COR-L47 (cell line): ENCODE results near the gene VPS16.

Experiments
- DNase-seq: peaks from one replicate; lab custom pipeline; 2025; lab: John Stamatoyannopoulos, UW

VPS16 gene

DNA sequence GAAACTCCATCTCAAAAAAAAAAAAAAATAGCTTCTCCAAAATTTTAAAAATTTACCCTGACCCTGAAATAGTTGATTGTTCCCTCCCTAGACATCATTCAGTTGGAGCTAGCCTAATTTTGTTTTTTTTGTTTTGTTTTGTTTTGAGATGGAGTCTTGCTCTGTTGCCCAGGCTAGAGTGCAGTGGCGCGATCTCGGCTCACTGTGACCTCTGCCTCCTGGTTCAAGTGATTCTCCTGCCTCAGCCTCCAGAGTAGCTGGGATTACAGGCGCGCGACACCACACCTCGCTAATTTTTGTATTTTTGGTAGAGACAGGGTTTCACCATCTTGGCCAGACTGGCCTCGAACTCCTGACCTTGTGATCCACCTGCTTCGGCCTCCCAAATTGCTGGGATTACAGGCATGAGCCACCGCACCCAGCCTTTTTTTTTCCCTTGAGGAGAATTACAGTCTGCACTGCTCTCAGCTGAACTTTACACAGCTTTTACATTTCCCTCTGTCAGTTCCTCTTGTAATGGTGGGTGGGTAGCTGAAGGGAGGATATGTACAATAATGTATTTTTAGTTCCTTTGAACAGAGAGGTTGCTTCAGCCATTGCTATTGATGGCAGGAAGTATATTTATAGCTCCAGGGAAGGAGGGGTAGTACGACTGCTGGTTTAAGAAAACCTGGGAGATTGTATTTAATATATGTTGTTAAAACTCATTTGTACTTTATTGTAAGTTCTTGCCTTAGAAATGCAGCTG lies 60.5 kb downstream of the VPS16 start:
- DNase-seq, result no peak

DNA sequence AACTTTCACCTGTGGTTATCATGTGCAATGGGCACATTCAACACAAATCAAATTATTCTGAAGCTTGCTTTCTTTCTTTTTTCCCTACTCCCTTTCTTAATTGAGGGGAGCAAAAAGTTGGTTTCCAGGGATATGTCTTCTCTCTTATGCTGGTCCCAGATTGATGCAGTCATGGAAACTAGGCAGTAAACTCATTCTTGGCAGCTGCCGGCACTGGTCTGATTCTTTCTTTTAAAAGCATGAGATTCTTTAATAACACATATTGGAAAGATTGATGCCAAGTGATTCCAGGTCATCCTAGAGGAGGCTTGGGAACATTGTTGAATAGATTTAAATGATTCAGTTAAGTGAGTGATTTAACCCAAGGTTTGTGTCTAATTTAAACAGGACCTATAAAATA lies 61.7 kb downstream of the VPS16 start:
- no peak for DNase-seq

DNA sequence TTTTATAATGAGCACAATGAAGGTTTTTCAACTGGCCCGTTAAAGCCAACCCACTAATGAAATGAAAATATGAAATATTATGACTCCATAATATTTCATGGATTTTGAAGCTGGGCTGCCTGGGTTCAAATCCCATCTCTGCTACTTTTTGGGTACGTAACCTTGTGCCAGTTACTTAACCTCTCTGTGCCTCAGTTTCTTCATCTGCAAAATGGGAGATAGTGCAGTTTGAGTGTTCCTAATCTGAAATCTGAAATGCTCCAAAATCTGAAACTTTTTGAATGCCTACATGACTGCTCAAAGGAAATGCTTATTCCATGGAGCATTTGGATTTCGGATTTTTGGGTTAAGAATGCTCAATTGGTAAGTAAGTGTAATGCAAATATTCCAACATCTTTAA lies 62.3 kb downstream of the VPS16 start:
- DNase-seq, result no peak

DNA sequence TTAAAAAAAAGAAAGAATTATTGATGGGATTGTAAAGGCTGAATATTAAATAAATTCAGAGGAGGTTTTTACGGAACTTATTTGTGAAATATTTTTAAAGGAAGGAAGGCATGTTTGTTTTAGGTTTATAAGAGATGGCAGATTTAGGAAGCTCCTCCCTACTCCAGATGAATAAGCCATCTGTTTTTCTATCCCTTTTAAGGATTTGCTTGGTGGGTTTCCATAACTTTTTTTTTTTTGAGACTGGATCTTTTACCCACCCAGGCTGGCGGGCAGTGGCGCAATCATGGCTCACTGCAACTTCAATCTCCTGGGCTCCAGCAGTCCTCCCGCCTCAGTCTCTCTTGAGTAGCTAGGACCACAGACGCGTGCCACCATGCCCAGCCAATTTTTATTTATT lies 63.1 kb downstream of the VPS16 start:
- DNase-seq, result no peak

DNA sequence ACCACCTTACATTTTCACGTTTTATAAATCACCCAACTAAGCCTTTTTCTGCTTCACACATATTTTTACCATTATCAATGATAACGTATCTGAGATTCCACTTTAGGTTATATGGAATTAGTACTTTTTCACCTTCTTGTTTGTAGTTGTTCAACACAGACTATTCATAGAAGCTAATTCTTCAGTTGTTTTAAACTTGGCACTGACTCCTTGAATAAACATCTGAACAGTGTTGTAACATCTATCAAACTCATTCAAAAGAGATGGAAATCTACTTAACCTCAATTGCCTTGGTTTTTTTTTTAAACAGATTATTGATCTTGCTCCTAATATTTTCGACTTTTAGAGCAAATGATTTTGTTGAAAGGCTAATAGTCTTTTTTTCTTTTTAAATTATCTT lies 67.0 kb downstream of the VPS16 start:
- no peak for DNase-seq

- no peak for DNase-seq
Observed at GRCh38 chr20:2909953-2910352, 69.4 kb downstream of the VPS16 start.

DNA sequence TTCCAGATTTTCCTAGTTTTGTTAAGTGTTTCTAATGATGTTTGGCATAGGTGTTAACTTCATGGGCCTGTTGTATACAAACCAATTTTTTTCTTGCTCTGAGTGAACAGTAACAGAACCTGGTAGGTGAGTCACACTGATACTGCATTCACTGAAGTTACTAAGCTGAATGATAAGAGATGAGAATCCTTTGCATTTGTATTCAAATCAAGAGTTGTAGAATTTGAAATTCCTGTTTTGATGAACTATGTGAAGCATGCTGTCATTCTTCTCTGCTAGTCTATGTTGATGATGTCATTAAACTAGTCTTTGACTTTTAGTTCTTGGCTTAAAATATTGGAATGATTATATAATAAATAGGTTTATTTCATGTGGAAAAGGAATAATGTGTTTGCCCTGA lies 70.7 kb downstream of the VPS16 start:
- DNase-seq, result no peak

DNA sequence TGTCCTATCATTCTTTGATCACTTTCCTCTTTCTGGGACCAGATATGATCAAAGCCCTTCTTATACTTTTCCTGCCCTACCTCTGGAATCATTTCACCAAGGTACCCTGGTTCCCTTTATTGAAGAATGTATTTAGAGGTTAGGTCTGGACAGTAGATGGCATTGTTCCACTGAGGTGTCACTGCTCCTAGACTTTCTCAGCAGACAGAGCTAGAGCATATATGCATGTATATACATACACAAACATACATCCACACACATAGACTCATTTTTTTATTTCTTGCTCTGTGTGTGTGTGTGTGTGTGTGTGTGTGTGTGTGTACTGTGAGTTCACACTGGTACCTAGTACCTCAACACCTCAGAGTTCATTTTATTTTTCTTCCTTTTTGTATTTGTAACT lies 73.6 kb downstream of the VPS16 start:
- peak; percentile 3 for DNase-seq
